ENCODE data around the gene HMCN1.
"Not testable (repeated sequence)": the region's sequence is repeated elsewhere in the genome, so short reads cannot be mapped to it uniquely, and the experiment has no call there.

The HMCN1 gene

DNA sequence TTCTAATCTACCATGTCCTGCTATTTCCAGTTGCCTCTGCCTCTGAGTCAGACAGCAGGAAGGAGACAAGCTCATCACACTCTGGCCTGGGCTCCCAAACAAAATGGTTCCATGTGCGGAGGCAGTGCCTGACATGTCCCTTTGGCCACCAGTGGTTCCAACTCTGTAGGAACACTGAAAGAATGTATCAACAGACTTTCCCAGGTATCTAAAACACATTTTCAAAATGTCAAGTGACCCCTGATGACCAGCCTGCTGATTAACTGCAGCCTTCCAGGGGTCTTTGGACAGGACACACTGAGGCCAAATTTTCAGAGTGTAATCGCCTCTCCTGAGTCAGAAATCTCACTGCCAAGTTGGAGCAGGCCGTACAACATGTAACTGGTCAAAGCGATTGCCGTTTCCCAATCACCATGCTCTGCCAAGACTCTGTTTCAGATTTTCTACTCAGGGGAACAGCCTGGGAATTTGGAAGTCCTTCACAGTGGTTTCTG is 468.1 kb downstream of the HMCN1 start:
- TF ChIP-seq, protein P1, sequence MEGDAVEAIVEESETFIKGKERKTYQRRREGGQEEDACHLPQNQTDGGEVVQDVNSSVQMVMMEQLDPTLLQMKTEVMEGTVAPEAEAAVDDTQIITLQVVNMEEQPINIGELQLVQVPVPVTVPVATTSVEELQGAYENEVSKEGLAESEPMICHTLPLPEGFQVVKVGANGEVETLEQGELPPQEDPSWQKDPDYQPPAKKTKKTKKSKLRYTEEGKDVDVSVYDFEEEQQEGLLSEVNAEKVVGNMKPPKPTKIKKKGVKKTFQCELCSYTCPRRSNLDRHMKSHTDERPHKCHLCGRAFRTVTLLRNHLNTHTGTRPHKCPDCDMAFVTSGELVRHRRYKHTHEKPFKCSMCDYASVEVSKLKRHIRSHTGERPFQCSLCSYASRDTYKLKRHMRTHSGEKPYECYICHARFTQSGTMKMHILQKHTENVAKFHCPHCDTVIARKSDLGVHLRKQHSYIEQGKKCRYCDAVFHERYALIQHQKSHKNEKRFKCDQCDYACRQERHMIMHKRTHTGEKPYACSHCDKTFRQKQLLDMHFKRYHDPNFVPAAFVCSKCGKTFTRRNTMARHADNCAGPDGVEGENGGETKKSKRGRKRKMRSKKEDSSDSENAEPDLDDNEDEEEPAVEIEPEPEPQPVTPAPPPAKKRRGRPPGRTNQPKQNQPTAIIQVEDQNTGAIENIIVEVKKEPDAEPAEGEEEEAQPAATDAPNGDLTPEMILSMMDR (IDR thresholded peaks at IDR 0.05; ENCODE audit: low read depth, low read length, missing control alignments): no peak
- DNase-seq (ENCODE audit: low read depth): no peak
- H3K4me3 ChIP-seq (ENCODE audit: low read depth, low read length): no peak overlapping the region

DNA sequence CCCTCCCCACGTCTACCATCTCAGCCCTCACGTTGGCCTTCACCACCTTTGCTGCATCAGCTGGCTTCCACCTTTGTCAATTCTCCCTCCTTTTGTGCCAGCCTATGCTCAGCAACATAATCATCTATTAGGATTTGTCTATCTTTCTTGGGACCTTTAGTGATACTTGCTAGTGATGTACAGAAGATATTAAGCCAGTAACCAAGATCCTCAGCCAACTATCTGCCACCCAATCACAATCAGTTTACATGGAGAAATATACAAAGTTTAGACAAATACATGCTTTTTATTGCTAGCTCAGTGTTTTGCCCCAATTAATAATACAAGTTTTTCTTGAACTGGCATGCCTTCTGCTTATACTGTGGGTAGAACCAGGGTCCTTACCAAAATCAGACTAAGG is 468.6 kb downstream of the HMCN1 start:
- TF ChIP-seq, protein P1 (IDR thresholded peaks at IDR 0.05; ENCODE audit: low read depth, low read length, missing control alignments): no peak
- no peak for DNase-seq (ENCODE audit: low read depth)
- no peak overlapping the region for H3K4me3 ChIP-seq (ENCODE audit: low read depth, low read length)

DNA sequence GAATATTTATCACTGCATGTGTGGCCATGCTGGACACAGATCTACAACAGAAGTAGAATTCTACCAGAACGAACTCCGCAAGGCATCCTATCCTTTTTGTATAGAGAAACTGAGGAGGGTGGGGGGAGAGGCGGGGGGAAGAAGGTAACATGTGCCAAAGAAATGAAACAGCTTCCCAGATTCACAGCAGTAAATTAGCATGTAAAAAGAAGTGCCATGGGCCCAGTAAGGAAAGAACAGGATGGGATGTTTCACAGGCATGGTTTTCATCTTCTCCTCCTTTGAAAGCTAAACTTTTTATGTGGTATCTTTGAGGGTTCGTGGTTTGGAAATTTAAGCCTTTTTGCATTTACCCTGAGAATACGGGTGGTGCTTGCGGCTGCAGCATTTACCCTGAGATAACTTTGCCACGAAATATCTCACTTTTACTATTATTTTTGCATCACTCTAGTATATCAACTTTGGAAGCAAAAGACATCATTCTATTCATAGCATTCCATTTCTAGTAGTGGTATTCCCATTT is 471.9 kb downstream of the HMCN1 start:
- TF ChIP-seq, protein P1 (IDR thresholded peaks at IDR 0.05; ENCODE audit: low read depth, low read length, missing control alignments): no peak
- H3K4me3 ChIP-seq (ENCODE audit: low read depth, low read length): no peak overlapping the region
- DNase-seq (ENCODE audit: low read depth): no peak

DNA sequence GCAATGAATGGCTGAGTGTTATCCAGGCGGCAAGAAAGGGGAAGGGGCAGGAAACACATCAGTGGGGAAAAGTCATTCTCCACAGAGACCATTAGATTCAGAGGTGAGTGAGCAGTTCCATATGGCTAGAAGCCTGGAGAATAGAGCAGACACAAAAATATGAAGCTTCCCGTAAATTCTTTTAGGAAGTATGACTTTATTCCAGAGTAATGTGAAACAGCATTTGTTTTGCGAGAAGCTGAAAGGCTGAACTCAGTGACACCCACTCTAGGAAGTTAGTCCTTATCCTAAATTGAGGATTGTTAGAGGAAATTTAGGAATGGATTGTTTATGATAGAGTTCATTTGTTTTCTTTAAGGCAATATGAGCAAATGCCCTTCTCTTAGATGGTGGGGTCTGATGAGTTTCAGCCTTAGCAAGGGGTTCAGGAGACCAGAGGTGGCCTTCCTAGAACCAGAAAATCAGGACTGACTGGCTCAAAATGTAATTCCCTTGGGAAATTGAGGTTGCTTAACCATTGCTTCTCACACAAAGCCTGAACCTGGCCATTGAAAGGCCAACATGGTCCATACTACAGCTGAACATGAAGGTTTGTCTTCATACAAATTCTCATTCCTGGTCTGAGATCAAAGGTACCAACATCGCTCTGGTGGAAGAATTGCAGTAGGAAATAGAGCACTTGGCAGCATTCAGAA is 473.3 kb downstream of the HMCN1 start:
- DNase-seq (ENCODE audit: low read depth): no peak
- TF ChIP-seq, protein P1 (IDR thresholded peaks at IDR 0.05; ENCODE audit: low read depth, low read length, missing control alignments): no peak
- H3K4me3 ChIP-seq (ENCODE audit: low read depth, low read length): no peak overlapping the region

DNA sequence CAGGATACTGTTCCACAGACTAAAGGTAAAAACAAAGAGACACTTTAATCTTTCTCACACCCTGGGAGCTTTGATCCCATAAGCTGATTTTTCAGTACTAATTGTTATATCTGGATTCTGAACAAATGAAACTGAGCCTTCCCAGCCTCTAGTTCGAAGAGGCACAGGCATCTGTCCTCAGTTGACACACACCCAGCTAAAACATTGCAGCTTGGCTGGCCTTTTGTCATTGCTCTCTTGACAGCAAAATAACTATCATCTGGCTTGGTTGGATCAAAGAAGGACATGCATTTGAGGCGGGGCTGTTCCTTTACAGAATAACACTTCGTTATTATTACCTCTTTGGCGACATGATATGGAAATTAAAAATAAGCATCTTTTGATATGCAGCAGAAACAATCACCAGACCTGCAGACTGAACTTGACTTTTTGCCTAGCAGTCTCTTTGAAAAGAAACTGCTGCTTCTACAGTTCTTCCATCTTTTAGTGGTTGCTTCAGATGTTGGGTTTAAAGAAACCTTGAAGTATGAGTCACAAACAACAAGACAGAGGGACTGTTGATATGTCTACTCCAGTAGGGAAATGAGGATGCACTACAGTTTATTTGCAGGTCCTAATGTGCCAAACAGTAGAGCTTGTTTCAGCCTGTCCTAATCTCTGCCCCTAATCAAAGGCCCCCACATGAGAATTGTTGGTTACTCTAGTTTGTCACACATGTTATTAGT is 474.4 kb downstream of the HMCN1 start:
- TF ChIP-seq, protein P1 (IDR thresholded peaks at IDR 0.05; ENCODE audit: low read depth, low read length, missing control alignments): no peak
- no peak for DNase-seq (ENCODE audit: low read depth)
- H3K4me3 ChIP-seq (ENCODE audit: low read depth, low read length): no peak overlapping the region

DNA sequence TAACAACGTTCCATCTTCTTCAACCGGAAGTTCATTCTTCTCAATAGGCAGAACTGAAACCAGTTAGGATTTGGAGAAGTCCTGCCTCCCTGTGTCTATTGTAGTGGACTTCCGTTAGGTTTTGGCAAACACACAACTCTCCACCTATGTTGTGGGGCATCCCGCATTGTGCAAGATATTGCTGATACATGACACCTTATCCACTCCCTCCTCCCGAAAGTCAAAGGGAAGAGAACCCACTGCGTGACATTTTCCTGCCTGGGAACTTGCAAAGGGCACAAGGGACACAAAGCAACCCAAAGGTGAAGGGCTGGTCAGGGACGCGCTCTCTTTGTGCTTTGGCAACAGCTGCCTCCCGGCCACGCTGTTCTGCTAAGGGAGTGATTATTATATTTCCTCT is 476.1 kb downstream of the HMCN1 start:
- DNase-seq (ENCODE audit: low read depth): no peak
- no peak overlapping the region for H3K4me3 ChIP-seq (ENCODE audit: low read depth, low read length)
- TF ChIP-seq, protein P1 (IDR thresholded peaks at IDR 0.05; ENCODE audit: low read depth, low read length, missing control alignments): no peak

DNA sequence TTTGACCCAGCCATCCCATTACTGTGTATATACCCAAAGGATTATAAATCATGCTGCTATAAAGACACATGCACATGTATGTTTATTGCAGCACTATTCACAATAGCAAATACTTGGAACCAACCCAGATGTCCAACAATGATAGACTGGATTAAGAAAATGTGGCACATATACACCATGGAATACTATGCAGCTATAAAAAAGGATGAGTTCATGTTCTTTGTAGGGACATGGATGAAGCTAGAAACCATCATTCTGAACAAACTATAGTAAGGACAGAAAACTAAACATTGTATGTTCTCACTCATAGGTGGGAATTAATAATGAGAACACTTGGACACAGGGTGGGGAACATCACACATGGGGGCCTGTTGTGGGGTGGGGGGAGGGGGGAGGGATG is 477.4 kb downstream of the HMCN1 start:
- H3K4me3 ChIP-seq (ENCODE audit: low read depth, low read length); DNase-seq (ENCODE audit: low read depth): not testable (repeated sequence)

All from GM12864 (cell line).